Peyer's patch (tissue), 4 donors: Measurements from ENCODE around the gene LBX1. TPM values are rescaled to one million over a fixed set of nuclear protein-coding genes. Genes with fewer than 3 reads are reported as not detected.
A peak's percentile ranks its signal among the peaks of the same experiment; 100 is the strongest.
"Not testable (repeated sequence)": the region's sequence is repeated elsewhere in the genome, so short reads cannot be mapped to it uniquely, and the experiment has no call there.

Experiments used
- DNase-seq, 3 donors: peaks; one replicate each; pipeline ENCODE4 v3.0.0-alpha.2; 2017 to 2019
- H3K27ac ChIP-seq, 4 donors: fragments of 200-600 bp; sonication (generic); one replicate each; pipeline ENCODE4 v1.5.1; 2016 to 2019
- H3K27me3 ChIP-seq, 2 donors: fragments of 200-600 bp; sonication (generic); one replicate each; pipeline ENCODE4 v1.5.1; 2019
- H3K36me3 ChIP-seq, 3 donors: fragments of 200-600 bp; sonication (generic); one replicate each; pipeline ENCODE4 v1.5.1; 2016 to 2019
- H3K4me1 ChIP-seq, 4 donors: fragments of 200-600 bp; sonication (generic); one replicate each; pipeline ENCODE4 v1.5.1; 2016 to 2019
- H3K4me3 ChIP-seq, 4 donors: fragments of 200-600 bp; sonication (generic); 1 replicate in 3 of 4; 2 replicates in 1 of 4; pipeline ENCODE4 v1.5.1; 2016 to 2019; ENCODE audit warnings: mild to moderate bottlenecking in 1 of 4
- H3K9me3 ChIP-seq, 4 donors: fragments of 200-600 bp; sonication (generic); one replicate each; pipeline ENCODE4 v1.5.1; 2016 to 2019; ENCODE audit warnings: mild to moderate bottlenecking in 1 of 4
- POLR2A ChIP-seq, 2 donors: fragments of 450-650 bp; IDR thresholded peaks; one replicate each; pipeline ENCODE4 v1.5.1; 2017; ENCODE audit warnings: antibody characterized with exemption in 2 of 2, mild to moderate bottlenecking in 2 of 2, moderate library complexity in 2 of 2
- total RNA-seq, 4 donors: library from RNA; depleted of rRNA; stranded (reverse); fragments of >200 nt; gene quantifications; one replicate each; pipeline ENCODE4 v1.1.0, GENCODE V29; 2016
- TF ChIP-seq, protein P1 (sequence below), 6 experiments: fragments of 450-650 bp in 4 of 6; fragments of 200-600 bp in 2 of 6; sonication (generic) in 1 of 6; IDR thresholded peaks; one replicate each; pipeline ENCODE4 v1.5.1; 2017 to 2019; ENCODE audit warnings: antibody characterized with exemption in 6 of 6, mild to moderate bottlenecking in 3 of 6, moderate library complexity in 1 of 6

Gene LBX1
- total RNA-seq, 4 donors from 2014 or later: not detected

- no peak for DNase-seq
- H3K4me3 ChIP-seq: no peak overlapping the region
- peaks cover 0 to 67% of the 10 kb centered on the region in 2 donors for H3K27me3 ChIP-seq
- H3K27ac ChIP-seq: no peak overlapping the region
- peaks cover 0 to 41% (median 12%) of the 10 kb centered on the region in 4 donors for H3K4me1 ChIP-seq
- H3K36me3 ChIP-seq: no peaks in the 10 kb centered on the region
- no peaks in the 10 kb centered on the region for H3K9me3 ChIP-seq
- no peak for TF ChIP-seq POLR2A (IDR thresholded peaks at IDR 0.05)
- TF ChIP-seq, protein P1, sequence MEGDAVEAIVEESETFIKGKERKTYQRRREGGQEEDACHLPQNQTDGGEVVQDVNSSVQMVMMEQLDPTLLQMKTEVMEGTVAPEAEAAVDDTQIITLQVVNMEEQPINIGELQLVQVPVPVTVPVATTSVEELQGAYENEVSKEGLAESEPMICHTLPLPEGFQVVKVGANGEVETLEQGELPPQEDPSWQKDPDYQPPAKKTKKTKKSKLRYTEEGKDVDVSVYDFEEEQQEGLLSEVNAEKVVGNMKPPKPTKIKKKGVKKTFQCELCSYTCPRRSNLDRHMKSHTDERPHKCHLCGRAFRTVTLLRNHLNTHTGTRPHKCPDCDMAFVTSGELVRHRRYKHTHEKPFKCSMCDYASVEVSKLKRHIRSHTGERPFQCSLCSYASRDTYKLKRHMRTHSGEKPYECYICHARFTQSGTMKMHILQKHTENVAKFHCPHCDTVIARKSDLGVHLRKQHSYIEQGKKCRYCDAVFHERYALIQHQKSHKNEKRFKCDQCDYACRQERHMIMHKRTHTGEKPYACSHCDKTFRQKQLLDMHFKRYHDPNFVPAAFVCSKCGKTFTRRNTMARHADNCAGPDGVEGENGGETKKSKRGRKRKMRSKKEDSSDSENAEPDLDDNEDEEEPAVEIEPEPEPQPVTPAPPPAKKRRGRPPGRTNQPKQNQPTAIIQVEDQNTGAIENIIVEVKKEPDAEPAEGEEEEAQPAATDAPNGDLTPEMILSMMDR (IDR thresholded peaks at IDR 0.05): no peak
These were observed 12.8 kb downstream of the LBX1 start for GRCh38 chr10:101216207-101217043.

DNA sequence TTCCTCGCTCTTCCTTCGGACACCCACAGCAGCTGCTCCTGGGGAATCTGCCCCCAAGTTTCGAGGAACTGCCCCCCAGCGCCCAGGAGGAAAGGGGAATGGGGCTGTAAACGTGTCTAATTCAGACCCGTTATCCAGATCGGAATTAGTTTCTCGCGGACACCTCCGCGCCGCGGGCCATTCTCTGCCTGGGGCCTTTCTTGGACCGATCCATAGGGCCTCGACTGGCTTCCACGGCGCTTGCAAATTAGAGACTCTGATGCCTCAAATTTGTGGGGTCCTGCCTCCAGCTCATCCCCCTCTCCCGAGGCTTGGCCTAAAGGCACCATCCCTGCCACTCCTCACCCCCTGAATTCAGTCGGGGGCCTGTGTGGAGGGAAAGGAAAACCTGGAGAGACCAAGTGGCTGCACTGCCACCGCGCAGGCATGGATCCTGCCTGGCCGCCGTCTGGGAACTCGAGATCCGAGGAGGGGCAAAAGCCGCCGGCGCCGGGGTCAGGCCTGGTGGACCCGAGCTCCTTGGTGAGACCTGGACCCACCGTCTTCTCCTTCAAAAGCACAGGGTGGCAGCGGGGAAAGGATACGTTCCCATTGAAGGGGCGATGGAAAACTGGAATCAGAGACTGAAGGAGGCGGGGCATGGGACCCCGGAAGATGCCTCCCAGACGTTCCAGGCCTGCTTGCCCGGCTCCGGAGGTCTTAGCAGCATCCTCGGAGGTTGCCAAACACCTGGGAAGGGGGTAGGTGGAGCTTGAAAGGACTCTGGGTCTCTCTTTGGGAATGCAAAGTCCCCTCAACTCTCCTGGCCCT, 13.7 kb downstream of the LBX1 start:
- TF ChIP-seq POLR2A (IDR thresholded peaks at IDR 0.05): no peak
- TF ChIP-seq, protein P1 (IDR thresholded peaks at IDR 0.05): no peak
- Histone ChIP-seq H3K27ac (no peak overlapping the region), H3K27me3 (peaks cover 0 to 67% of the 10 kb centered on the region in 2 donors), H3K4me3 (no peak overlapping the region), H3K36me3 (no peaks in the 10 kb centered on the region), H3K4me1 (peaks cover 0 to 41% (median 12%) of the 10 kb centered on the region in 4 donors), H3K9me3 (no peaks in the 10 kb centered on the region)
- peak in 1 of 3 donors; percentile 41 for DNase-seq

DNA sequence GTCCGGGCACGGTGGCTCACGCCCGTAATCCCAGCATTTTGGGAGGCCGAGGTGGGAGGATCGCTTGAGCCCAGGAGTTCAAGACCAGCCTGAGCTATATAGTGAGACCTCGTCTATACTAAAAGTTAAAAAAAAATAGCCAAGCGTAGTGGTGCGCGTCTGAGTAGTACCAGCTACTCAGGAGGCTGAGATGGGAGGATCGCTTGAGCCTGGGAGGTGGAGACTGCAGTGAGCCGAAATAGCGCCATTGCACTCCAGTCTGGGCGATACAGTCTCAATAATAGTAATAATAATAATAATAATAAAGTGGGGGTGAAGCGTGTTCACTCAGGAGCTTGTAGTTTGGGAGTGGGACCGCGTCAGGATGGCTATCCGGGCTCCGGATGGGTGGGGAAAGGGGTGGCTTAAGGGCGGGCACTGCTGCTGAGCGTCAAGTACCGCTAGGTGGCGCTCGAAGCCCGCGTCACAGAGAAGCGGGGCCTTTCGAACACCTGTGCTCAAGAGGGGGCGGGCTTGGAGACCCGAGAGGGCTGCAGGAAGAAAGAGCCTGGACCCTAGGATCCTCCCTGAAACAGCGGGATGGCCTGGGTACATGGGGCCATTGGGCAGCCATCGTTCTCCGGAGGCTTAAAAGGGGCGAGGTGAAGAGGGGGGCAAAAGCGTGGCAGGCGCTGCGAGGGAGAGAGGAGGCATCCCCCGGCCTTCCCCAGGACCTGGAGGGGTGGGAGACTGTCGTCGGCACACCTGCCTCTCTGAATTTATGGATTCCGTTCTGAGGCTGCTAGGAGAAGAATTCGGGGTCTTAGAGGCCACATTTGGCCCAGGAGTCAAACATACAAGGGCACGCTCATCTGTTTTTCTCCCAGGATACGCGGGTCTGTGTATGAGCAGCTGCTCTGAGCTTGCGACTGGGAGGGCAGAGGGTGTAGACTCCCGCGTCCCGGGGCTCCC, 14.5 kb downstream of the LBX1 start:
- Histone ChIP-seq H3K4me3 (no peak overlapping the region), H3K9me3 (no peaks in the 10 kb centered on the region), H3K36me3 (no peaks in the 10 kb centered on the region), H3K27me3 (peaks cover 0 to 59% of the 10 kb centered on the region in 2 donors), H3K4me1 (peaks cover 0 to 41% (median 12%) of the 10 kb centered on the region in 4 donors), H3K27ac (no peak overlapping the region)
- peak; percentile 59 to 82 (median 73) for DNase-seq
- no peak for TF ChIP-seq POLR2A (IDR thresholded peaks at IDR 0.05)
- TF ChIP-seq, protein P1 (IDR thresholded peaks at IDR 0.05): peak; percentile 29 to 91 (median 63)

GRCh38 chr10:101208543-101208942, 20.7 kb downstream of the LBX1 start:
- Histone ChIP-seq H3K36me3 (no peaks in the 10 kb centered on the region), H3K4me3 (no peak overlapping the region), H3K27me3 (no peaks in the 10 kb centered on the region), H3K4me1 (peaks cover 0 to 2% (median under 1%) of the 10 kb centered on the region in 4 donors), H3K27ac (no peak overlapping the region), H3K9me3 (no peaks in the 10 kb centered on the region)
- DNase-seq: no peak
- TF ChIP-seq, protein P1 (IDR thresholded peaks at IDR 0.05): no peak
- TF ChIP-seq POLR2A (IDR thresholded peaks at IDR 0.05): no peak

DNA sequence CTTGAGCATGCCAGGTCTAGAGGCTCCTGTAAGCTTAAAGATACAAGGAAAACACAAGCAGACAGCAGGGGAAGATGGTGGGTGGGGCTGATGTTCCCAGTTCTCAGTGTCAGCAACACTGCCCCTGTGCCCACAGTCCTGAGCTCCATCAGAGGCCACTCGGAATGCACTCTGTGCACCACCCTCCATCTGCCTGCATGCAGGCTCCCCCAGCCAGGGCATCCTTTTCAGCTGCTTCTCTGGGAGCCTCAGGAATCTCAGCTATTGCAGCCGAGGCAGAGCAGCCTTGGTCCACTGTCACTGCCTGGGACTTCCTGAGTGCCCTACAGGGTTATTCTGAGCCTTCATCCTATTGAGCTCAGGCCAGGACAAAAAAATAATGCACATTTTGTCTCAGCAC, 22.2 kb downstream of the LBX1 start:
- Histone ChIP-seq H3K4me3 (no peak overlapping the region), H3K36me3 (no peaks in the 10 kb centered on the region), H3K9me3 (no peaks in the 10 kb centered on the region), H3K4me1 (no peaks in the 10 kb centered on the region), H3K27ac (no peak overlapping the region), H3K27me3 (no peaks in the 10 kb centered on the region)
- no peak for TF ChIP-seq POLR2A (IDR thresholded peaks at IDR 0.05)
- TF ChIP-seq, protein P1 (IDR thresholded peaks at IDR 0.05): no peak
- DNase-seq: no peak

- not testable (repeated sequence) for H3K4me1 ChIP-seq, H3K9me3 ChIP-seq, H3K36me3 ChIP-seq, DNase-seq, H3K4me3 ChIP-seq, H3K27ac ChIP-seq, H3K27me3 ChIP-seq
These were observed 26.6 kb downstream of the LBX1 start for GRCh38 chr10:101202667-101203066.

DNA sequence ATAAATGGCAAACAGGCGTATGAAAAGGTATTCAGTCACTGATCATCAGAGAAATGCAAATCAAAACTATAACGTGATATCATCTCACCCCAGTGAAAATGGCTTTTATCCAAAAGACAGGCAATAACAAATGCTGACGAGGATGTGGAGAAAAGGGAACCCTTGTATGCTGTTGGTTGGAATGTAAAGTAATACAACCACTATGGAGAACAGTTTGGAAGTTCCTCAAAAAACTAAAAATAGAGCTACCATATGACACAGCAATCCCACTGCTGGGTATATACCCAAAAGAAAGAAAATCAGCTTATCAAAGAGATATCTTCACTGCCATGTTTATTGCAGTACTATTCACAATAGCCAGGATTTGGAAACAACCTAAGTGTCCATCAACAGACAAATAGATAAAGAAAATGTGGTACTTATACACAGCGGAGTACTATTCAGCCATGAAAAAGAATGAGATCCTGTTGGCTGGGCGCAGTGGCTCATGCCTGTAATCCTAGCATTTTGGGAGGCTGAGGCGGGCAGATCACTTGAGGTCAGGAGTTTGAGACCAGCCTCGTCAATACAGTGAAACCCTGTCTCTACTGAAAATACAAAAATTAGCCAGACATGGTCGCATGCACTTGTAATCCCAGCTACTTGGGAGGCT, 30.8 kb downstream of the LBX1 start:
- H3K9me3 ChIP-seq, H3K36me3 ChIP-seq, DNase-seq, H3K27me3 ChIP-seq, H3K27ac ChIP-seq, H3K4me1 ChIP-seq, H3K4me3 ChIP-seq: not testable (repeated sequence)
